Activated CD8-positive, alpha-beta memory T cell treated with anti-CD3 and anti-CD28 coated beads for 4 hours (primary cell): ENCODE data around the gene DLX3.
A peak's percentile ranks its signal among the peaks of the same experiment; 100 is the strongest.

Experiments used
- DNase-seq, 2 donors: peaks; one replicate each; pipeline ENCODE4 v3.0.0-alpha.2; 2020; ENCODE audit warnings: low read depth in 2 of 2

Gene DLX3

DNA sequence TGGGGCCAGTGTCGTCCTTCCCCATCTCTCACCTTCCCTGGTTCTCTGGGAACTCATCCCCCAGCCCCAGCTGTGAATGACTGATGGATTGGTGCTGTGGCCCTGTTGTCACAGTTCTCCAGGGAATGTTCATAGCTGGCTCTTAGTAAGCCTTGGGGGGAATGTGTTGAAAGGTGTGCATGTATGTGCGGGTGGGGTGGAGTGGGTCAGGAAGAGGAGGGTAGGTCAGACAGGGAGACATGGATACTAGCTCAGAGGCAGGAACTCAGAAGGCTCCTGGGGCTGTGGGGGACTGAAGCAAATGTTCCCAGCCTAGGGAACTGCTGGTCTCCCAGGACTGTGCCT is 21.8 kb downstream of the DLX3 start:
- DNase-seq: no peak

DNA sequence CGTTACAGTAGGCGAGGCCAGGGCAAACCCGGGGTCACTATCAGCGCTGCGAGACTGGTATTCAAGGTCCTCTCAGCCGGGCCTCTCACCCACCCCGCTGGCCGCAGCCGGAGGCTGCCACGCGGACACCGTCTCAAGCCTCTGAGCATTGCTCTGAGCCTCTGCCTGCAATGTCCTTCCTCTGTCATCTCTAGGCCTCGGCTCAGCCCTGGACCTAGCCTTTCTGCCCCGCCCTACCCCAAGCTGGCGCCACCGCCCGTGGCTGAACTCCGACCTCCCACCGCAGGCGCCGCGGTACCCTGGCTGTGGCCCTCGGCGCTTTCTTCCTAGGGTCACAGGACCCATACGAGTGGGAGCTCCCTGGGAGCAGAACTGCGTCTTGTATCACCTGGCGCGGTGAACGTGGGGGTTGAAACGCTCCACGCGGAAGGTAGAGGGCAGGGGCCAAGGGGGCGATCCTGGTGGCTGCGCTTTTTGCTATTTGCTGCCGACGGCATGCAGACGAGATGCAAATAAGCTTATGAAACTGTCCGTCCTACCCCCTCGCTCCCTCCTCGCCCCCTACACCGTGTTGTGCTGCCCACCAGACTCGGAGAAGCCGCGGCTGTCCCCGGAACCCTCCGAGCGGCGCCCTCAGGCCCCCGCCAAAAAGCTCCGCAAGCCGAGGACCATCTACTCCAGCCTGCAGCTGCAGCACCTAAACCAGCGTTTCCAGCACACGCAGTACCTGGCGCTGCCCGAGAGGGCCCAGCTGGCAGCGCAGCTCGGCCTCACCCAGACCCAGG is 22.3 kb downstream of the DLX3 start:
- no peak for DNase-seq

DNA sequence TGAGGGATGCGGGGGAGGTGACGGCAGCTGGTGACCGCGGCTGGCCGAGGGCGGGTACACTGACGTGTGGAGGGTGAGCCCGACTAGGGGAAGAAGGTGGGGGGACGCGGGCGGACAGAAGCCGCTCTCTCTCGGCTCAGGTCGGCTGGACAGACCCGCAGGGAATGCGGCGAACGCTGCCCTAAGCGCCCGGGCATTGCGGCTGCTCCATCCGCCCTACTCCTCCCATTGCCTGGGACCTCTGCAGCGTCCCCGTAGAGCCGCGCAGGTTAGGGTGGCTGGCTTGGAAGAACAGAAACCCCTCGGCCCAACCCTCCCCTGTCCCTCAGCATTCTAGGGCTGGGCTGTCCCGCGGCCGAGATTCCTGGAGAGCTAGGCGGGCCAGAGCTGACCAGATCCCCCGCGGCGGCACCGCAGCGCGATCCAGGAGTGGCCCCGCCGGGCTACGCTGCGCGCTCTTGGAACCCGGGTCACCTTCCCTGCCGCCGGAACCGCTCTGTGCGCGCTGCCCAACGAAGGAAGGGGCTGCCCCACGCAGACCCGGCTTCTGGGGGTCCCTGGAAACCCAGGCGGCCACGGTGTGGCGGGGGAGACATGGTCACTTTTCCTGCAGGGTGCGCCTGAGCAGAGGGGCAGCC is 23.1 kb downstream of the DLX3 start:
- no peak for DNase-seq

DNA sequence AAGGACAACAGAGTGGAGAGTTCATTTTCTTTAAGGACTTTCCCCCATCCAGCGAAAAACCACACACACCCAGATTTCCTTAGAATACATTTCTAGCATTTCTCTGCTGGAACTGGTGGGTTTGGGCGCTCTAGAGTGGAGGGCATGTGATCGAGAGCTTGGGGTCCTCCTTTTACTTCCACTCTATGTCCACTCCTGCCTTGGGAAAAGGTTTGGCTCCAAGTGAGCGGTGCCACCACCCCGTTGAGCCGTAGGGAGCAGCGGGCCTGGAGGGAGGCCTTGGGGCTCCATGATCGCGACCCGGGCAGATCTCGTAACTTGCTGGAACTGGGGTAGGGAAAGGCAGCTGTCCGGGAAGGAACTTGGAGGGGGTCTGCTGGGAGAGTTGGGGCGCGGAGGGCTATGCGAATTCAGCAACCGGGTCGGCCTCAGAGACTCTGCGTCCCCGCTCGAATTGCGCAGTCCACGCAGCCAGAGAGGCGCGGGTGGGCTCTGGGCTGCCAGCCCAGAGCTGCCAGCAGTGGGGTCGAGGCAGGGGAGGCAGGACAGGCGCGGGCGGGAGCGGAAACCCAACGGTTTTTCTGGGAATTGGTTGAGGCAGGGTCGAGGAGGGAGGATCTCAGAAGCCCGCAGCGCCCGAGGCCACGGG is 23.7 kb downstream of the DLX3 start:
- no peak for DNase-seq

DNA sequence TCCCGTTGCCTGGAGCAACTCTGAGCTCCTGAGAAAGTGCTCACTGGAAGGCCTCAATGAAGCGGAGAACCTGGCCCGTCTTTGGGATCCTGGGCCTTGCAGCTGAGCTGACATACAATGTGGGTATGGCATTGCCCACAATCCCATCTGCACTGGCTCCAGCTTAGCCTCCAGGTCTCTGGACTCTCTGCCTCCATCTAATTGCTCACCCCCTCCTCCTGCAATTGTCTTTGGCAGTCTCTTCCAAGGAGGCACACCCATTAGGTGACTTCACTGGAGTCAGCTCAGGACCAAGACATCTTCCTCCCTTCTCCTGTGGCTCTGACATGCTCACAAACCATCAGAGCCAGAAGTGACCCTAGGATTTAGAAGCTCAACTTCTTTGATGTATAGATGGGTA is 24.5 kb downstream of the DLX3 start:
- DNase-seq: no peak

DNA sequence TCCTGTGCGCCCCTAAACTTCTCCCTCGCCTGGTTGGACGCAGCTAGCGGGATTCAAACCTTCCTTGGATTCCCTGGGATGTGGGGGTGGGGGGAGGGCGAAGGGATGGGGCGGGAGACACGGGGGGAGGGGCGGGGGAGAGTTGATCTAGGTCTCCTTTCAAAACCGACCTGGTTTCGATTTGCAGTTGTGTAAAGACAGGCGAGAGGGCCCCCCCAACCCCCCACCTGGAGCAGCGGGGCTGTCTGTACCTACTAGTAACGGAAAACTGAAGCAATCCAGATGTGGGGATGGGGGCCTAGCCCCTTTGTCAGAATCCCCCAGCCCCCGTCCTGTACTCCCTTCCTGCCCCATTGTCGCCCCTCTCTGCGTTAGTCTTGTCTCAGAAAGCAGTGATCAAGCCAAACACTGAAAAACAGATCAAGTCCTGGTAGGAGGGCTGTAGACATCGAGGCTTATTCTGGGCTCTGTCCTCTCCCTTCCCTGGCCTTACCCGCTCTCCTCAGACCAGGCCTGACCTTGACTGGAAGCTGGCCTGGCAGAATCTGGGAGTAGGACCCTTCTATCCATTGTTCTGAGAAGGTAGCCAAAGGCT is 25.1 kb downstream of the DLX3 start:
- DNase-seq: no peak

DNA sequence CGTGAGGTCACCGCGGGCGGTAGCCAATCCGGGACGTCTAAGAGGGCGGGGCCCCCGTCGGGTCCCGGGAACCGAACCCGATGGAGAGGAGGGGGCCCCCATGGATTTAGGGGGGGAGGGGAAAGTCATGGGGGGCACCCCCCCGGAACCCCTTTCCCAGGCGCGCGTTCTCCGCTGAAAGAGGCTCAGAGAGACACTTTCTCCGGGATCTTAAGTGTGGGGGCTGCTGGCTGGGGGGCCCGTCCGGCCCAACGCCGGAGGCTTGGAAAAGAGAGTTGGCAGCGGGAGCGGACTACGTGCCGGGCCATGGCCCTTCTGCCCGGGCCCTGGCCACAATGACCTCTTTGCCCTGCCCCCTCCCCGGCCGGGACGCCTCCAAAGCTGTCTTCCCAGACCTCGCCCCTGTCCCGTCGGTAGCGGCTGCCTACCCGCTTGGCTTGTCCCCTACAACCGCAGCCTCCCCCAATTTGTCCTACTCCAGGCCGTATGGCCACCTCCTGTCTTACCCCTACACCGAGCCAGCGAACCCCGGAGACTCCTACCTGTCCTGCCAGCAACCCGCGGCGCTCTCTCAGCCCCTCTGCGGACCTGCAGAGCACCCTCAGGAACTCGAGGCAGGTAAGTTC is 25.8 kb downstream of the DLX3 start, which contains the start of gene DLX4:
Gene DLX4, plus strand, starts transcription at position 57 of the 626 bp plus-strand sequence. Its CDS starts 279 bp downstream, at position 336.
- no peak for DNase-seq

DNA sequence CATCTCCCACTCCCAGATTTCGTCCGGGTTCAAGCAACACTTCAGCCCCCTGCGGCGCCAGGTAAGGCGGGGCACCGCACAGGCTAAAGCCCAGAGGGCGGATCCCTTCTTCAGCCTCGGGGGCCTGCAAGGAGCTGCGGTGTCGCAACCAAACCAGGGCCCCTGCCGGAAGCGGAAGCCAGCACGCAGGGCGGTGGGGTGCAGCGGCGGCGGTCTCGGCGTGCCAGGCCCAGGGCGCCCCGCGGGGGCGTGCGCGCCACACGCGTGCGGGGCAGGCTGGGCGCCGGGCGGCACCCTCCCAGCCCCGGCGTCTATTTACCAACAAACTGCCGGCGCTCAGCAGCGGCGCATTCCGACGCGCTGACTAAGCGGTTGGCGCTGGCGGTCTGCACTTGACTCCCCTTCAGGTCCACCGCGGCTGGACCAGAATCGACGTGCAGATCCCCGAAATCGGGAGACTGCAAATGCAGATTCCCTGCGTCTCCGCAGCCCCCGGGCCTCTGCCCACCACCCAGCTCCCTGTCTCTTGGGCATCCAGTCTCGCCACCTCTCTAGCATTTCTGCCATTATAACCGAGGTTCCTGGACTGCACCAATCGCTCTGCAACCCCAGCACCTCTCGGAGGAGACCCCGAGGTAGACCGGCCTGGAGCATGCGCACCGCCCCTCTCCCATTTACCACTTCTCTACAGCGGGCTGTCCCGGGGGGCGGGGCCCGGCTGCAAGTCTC is 26.5 kb downstream of the DLX3 start:
- DNase-seq: peak; percentile 27 to 50

DNA sequence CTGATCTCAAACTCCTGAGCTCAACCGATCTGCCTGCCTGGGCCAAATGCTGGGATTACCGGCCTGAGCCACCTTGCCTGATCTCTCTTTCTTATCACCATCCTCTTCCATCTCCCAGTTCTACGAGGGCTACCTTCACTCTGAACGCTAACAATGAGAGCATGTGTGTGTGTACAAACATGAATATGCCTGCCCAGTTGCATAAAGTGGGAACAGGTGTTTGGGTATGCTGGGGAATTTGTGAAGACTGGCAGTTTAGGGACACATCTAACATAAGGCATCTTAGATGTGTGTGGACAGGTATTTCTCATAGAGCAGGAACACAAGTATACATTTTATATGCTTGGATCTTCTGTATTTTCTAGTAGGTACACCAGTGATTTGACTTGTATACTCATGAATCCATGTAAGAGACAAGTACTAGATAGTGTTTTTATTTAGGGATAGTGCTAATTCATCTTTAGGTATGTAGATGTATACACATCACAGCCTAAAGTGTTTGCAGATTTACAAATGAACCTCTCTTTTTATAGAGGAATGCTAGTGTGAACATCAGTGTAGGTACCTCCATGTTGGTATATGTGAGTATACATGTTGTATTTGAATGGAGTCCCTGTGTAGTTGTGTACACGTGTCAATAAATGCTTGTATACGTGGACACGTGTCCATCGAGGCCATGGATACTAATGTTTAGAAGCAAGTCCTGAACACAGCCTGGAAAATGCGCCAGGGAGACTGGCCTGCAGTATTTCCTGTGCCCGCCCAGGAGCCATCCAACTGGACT is 27.2 kb downstream of the DLX3 start:
- no peak for DNase-seq

DNA sequence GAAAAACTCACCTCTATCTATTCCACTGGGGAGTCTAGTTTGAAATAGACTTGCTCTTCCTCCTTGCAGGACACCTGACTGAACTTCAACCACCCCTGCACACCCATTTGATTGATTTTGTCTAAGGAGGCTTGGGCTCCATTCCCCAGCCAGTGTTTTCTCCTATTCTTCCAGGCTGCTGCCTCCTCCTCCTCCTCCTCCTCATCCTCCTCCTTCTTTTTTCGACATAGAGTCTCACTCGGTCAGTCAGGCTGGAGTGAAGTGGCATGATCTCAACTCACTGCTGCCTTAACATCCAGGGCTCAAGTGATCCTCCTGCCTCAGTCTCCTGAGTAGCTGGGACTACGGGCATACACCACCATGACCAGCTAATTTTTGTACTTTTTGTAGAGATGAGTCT is 27.8 kb downstream of the DLX3 start:
- no peak for DNase-seq

DNA sequence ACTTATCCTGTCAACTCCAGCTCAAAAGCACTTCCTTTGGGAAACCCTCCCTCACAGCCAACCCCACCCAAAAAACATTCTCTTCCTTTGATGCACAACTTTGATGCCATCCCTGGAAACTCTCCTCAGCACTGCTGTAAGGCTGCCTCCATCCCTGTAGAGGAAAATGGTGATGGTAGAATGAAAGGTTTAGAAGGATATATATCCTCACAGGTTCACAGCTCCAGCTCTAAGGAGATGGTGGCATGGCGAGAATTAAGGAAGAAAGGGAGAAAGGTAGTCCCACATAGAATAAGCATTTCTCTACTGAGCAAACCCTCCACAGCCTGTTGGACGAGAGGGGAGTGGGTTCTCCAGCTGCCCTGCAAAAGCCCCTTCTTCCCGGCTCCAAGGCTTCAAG is 28.3 kb downstream of the DLX3 start:
- DNase-seq: no peak

DNA sequence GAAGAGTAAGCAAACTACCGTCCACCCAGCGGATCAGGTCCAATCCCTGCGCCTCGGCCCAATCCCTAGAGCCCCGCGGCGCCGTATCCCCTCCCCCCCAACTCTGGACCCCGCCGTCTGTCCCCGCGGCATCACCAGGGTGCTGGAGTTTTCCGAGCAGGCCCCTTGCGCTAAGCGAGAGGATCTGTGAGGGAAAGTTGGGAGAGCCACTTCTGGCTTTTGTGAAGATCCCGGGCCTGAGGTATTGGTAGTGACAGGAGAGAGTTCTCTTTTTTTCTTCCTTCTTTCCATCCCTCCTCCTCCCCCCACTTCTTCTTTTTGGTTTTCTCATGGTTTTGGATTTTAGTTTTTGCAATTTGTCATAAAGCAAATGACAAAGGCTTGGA is 29.5 kb downstream of the DLX3 start:
- DNase-seq: no peak

DNA sequence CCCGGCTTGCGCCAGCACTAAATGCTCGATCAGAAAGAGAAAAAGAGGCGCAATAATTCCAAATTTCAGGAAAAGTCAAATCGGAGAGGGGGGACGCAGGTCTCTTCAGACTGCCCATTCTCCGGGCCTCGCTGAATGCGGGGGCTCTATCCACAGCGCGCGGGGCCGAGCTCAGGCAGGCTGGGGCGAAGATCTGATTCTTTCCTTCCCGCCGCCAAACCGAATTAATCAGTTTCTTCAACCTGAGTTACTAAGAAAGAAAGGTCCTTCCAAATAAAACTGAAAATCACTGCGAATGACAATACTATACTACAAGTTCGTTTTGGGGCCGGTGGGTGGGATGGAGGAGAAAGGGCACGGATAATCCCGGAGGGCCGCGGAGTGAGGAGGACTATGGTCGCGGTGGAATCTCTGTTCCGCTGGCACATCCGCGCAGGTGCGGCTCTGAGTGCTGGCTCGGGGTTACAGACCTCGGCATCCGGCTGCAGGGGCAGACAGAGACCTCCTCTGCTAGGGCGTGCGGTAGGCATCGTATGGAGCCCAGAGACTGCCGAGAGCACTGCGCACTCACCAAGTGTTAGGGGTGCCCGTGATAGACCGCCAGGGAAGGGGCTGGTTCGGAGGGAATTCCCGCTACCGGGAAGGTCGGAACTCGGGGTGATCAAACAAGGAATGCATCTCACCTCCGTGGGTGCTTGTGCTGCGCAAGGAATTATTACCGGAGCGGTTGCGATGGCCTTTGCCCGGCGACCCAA is 30.1 kb downstream of the DLX3 start:
- no peak for DNase-seq

DNA sequence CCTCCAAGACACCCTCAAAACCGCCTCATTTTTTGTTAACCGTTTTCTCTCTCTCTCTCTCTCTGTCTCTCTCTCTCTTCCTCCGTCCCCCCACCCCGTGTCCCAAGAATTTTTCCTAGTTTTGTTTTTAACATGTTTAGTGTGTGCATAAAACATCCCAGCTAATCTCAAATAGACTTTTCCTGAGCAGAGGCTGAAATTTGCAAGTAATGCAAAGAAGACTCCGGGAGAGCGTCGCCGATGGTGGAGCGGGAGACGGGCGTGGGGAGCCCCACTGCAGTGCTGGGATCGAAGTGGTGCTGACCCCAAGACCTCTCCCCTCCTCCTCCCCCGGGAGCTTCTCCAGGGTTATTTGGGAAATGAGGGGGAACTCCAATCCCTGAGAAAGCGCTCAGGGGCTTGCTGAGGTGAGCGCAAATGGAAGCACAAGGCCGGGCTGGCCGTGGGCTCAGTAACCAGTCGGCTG is 30.7 kb downstream of the DLX3 start:
- no peak for DNase-seq

DNA sequence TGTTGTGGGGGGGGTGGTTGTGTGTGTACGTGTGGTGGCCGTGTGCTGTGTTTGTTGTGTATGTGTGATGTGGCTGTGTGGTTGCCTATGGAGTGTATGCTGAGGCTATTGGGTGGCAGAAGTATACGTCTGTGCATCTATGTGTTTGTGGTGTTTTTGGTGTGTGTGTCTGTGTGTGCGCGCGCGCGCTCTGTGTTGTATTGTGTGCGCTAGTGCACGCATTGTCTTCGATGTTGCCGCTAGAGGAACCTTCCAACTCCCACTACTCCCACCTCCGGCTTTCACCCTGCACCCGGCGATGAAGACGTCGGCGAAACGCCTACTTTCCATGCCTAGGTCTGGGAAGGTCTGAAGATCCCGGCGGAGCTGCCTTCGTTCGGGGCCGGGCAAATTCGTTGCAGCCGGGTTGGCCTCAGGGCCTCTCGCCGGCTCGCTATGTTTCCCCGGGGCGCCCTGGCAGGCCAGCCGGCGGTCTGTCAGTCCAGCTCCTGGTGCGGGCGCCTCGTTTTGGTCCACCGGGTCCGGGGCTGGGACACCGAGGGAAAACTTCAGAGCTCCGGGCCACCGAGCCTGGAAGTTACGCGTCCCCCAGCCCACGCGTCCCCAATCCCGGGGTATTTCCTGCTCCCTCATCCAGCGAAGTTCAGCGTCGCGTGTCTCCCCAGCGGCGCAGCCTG is 31.3 kb downstream of the DLX3 start:
- DNase-seq: no peak

DNA sequence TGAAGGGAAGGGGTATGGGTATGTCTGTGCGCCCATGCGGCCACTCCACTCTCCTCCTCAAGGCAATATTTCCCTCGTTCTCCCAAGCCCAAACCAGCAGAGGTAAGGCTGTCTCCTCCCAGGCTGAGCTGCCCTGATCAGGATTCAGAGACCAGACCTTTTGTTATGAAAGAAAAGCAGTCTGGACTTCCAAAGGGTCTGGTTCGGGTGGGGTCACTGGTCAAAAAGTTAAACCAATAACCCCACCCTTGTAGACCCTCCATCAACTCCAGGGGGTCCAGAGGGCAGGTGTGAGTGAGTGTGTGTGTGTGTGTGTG is 31.8 kb downstream of the DLX3 start:
- DNase-seq: no peak

DNA sequence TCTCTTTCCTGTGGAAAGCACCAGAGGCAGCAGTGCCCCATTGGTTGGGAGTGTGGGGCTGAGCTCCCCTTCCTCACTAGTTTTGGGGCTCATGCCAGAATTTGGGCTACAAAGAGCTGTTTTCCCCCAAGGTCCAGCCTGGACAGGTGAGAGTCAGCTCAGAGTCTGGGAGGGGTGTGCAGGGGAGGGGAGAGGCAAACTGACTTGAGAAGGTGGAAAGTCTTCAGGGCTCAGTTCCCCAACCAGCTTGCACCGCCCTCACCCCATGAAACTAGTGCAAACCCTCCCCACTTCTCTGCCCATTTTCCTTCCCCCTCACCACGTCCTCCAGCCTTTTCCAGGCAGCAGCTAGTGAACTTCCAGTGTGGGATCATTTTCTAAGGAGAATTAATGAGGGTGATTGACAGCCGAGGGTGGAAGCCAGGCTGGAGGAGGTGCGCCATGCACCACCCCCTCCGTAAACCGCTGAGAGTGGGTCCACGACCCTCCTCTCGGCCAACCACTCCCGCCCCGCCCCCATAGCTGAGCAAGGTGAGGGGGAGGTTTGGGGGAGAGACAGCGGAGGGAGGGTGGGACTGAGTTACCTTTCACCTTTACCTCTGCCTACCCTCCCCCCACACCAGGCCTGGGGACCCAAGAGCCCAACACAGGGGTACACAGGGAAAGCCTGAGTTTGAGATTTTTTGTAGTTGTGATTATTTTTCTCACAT is 32.3 kb downstream of the DLX3 start:
- DNase-seq: no peak

DNA sequence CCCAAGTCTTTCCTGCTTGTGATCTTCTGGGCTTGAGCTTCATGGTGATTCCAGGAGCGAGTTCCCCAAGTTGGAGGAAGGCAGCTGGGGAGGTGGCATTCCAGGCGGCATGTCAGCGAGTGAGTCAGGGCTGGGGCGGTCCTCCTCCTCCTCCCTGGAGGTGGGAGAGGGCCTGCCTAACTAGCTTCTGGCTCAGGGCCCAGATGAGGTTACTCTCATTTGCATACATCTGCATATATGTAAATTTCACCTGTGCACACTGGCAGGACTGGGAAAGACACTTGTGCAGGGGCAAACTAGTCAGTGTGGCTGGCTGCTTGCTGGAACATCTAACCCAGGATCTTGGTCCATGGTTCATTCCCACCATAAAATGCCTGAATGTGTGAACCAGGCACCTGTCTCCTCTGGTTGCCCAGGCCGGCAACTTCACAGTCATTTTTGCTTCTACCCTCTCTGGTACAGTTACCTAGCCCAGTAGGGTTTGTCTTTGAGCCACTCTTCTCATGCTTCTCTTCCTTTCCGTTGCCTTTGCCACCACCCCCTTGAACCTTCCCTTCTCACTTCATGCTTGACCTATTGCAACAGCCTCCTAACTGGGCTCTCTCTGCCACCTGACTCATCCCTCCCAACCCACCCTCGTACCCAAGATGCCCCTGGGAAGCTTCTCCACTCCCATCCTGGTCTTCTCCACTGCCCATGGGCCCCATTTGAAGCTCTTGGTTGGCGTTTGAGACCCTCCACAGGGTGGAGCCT is 35.7 kb downstream of the DLX3 start:
- no peak for DNase-seq
